ENCODE data around the gene KDM3B. TPM values are rescaled to one million over a fixed set of nuclear protein-coding genes. Genes with fewer than 3 reads are reported as not detected.

The KDM3B gene
- total RNA-seq, 2 donors from 2014 or later: 62.3 to 77.5 TPM

GRCh38 chr5:138330813-138331448, 21.6 kb upstream of the KDM3B start:
- no peak for TF ChIP-seq CTCF (IDR thresholded peaks at IDR 0.05)
- H3K36me3 ChIP-seq: no peaks in the 10 kb centered on the region
- DNase-seq: no peak
- H3K9me3 ChIP-seq: no peaks in the 10 kb centered on the region
- intact Hi-C loops (cut with DNase I): no loop called here
- no peaks in the 10 kb centered on the region for H3K4me1 ChIP-seq
- peak overlapping the region; percentile 45 for H3K4me3 ChIP-seq
- no peak overlapping the region for H3K27ac ChIP-seq
- peak overlapping the region in 1 of 2 donors; percentile 68 for H3K9ac ChIP-seq (ENCODE audit: low read depth in 2 of 2, low read length in 2 of 2)
- no peaks in the 10 kb centered on the region for H3K27me3 ChIP-seq

- Histone ChIP-seq H3K27me3 (no peaks in the 10 kb centered on the region), H3K27ac (no peak within 1 kb of the TSS), H3K4me1 (no peaks in the 10 kb centered on the region), H3K9me3 (no peaks in the 10 kb centered on the region), H3K4me3 (peak within 1 kb of the TSS; percentile 45), H3K9ac (ENCODE audit: low read depth in 2 of 2, low read length in 2 of 2) (peak within 1 kb of the TSS in 1 of 2 donors; percentile 68), H3K36me3 (no peaks in the 10 kb centered on the region)
- peak; percentile 98 for DNase-seq
- no peak for TF ChIP-seq CTCF (IDR thresholded peaks at IDR 0.05)
- intact Hi-C loops (cut with DNase I): no loop called here
These were observed 20.8 kb upstream of the KDM3B start, which contains the start of gene CDC25C for GRCh38 chr5:138331449-138332368. Gene CDC25C, minus strand, starts transcription at chr5:138331804. Its CDS starts 624 bp downstream, at chr5:138331180.

- H3K4me1 ChIP-seq: peaks cover 3% of the 10 kb centered on the region
- no peak overlapping the region for H3K4me3 ChIP-seq
- no peak for TF ChIP-seq CTCF (IDR thresholded peaks at IDR 0.05)
- H3K27ac ChIP-seq: no peak overlapping the region
- no peak for DNase-seq
- no peaks in the 10 kb centered on the region for H3K36me3 ChIP-seq
- no peaks in the 10 kb centered on the region for H3K27me3 ChIP-seq
- H3K9me3 ChIP-seq: no peaks in the 10 kb centered on the region
- no peak overlapping the region for H3K9ac ChIP-seq (ENCODE audit: low read depth in 2 of 2, low read length in 2 of 2)
- intact Hi-C loops (cut with DNase I): no loop called here
These were observed 17.5 kb upstream of the KDM3B start for GRCh38 chr5:138334867-138335447.

- Histone ChIP-seq H3K36me3 (no peaks in the 10 kb centered on the region), H3K27me3 (no peaks in the 10 kb centered on the region), H3K27ac (peak overlapping the region; percentile 80), H3K4me1 (peaks cover 7% of the 10 kb centered on the region), H3K9ac (ENCODE audit: low read depth in 2 of 2, low read length in 2 of 2) (peak overlapping the region; percentile 60 to 89), H3K4me3 (peak overlapping the region; percentile 88), H3K9me3 (no peaks in the 10 kb centered on the region)
- intact Hi-C loops (cut with DNase I): no loop called here
- DNase-seq: peak; percentile 81
- TF ChIP-seq CTCF (IDR thresholded peaks at IDR 0.05): no peak
These were observed 15.4 kb upstream of the KDM3B start for GRCh38 chr5:138336952-138337684.

Measured in colonic mucosa (tissue), 4 donors.